HepG2 (cell line): ENCODE measurements around the gene CCDC116. TPM values are rescaled to one million over a fixed set of nuclear protein-coding genes. Genes with fewer than 3 reads are reported as not detected.

Experiments
- ARID5B ChIP-seq: IDR thresholded peaks from 2 replicates; pipeline ENCODE4 v1.4.0; 2020; ENCODE audit warnings: mild to moderate bottlenecking, missing genetic modification reagents
- BATF2 ChIP-seq: sonication (generic); formaldehyde crosslinking; IDR thresholded peaks from 2 replicates; pipeline ENCODE4 v1.8.0; 2022; ENCODE audit warnings: mild to moderate bottlenecking, missing genetic modification reagents, moderate library complexity
- EED ChIP-seq: sonication (generic); formaldehyde crosslinking; IDR thresholded peaks from 2 replicates; pipeline ENCODE4 v1.5.0; 2020; ENCODE audit warnings: mild to moderate bottlenecking, missing genetic modification reagents
- ELK4 ChIP-seq: sonication (generic); formaldehyde crosslinking; IDR thresholded peaks from 2 replicates; pipeline ENCODE4 v1.9.0; 2021; ENCODE audit warnings: missing genetic modification reagents, borderline replicate concordance
- FOSL2 ChIP-seq: sonication (generic); formaldehyde crosslinking; IDR thresholded peaks from 2 replicates; pipeline ENCODE4 v1.4.0; 2020; ENCODE audit warnings: missing genetic modification reagents
- HOXA9 ChIP-seq: sonication (generic); formaldehyde crosslinking; IDR thresholded peaks from 2 replicates; pipeline ENCODE4 v1.8.1; 2022; ENCODE audit warnings: missing genetic modification reagents, mild to moderate bottlenecking, moderate library complexity, borderline replicate concordance
- MAZ ChIP-seq, 2 experiments: sonication (generic) in 1 of 2; formaldehyde crosslinking in 1 of 2; IDR thresholded peaks; 2 replicates each; pipeline versions ENCODE4 v1.5.0 to v1.6.1; 2012 to 2020; ENCODE audit warnings: low read depth in 2 of 2, mild to moderate bottlenecking in 2 of 2, borderline replicate concordance in 1 of 2, improper control_type of control experiment in 1 of 2, low read length in 1 of 2, missing genetic modification reagents in 1 of 2, moderate library complexity in 1 of 2
- MTA3 ChIP-seq: sonication (generic); formaldehyde crosslinking; IDR thresholded peaks from 2 replicates; pipeline ENCODE4 v1.4.0; 2020; ENCODE audit warnings: missing genetic modification reagents
- NFYC ChIP-seq: IDR thresholded peaks from 2 replicates; pipeline ENCODE4 v1.6.1; 2016; ENCODE audit warnings: missing genetic modification reagents, missing compliant biosample characterization
- PAXIP1 ChIP-seq: sonication (generic); formaldehyde crosslinking; conservative IDR thresholded peaks from 2 replicates; pipeline ENCODE4 v1.4.0; 2020; ENCODE audit warnings: mild to moderate bottlenecking, missing genetic modification reagents, moderate library complexity
- SOX6 ChIP-seq, 2 experiments: fragments of 450-650 bp in 1 of 2; sonication (generic) in 1 of 2; formaldehyde crosslinking in 1 of 2; IDR thresholded peaks; 2 replicates each; pipeline versions ENCODE4 v1.4.0 to v1.6.1; 2017 to 2020; ENCODE audit warnings: antibody characterized with exemption in 1 of 2, mild to moderate bottlenecking in 1 of 2, missing genetic modification reagents in 1 of 2
- SP2 ChIP-seq: sonication (generic); formaldehyde crosslinking; IDR thresholded peaks from 2 replicates; pipeline ENCODE4 v1.5.1; 2020; ENCODE audit warnings: mild to moderate bottlenecking, missing genetic modification reagents
- STAG1 ChIP-seq: sonication (generic); formaldehyde crosslinking; IDR thresholded peaks from 2 replicates; pipeline ENCODE4 v1.4.0; 2020; ENCODE audit warnings: missing genetic modification reagents
- TAF1 ChIP-seq: sonication (generic); formaldehyde crosslinking; IDR thresholded peaks from 2 replicates; pipeline ENCODE4 v1.4.0; 2020; ENCODE audit warnings: missing genetic modification reagents
- ZNF350 ChIP-seq: sonication (generic); formaldehyde crosslinking; IDR thresholded peaks from 2 replicates; pipeline ENCODE4 v1.4.0; 2020; ENCODE audit warnings: mild to moderate bottlenecking, low read depth, missing genetic modification reagents, borderline replicate concordance
- ZNF710 ChIP-seq: sonication (generic); formaldehyde crosslinking; IDR thresholded peaks from 2 replicates; pipeline ENCODE4 v1.5.0; 2020; ENCODE audit warnings: mild to moderate bottlenecking, missing genetic modification reagents, borderline replicate concordance
- ZSCAN29 ChIP-seq: sonication (generic); formaldehyde crosslinking; conservative IDR thresholded peaks from 2 replicates; pipeline ENCODE4 v1.4.0; 2020; ENCODE audit warnings: mild to moderate bottlenecking, missing genetic modification reagents
- polyA plus RNA-seq, 8 experiments: library from polyadenylated mRNA; depleted of rRNA in 3 of 8; stranded (reverse) in 7 of 8; unstranded in 1 of 8; fragments of >200 nt; fragmentation: Illumina TruSeq in 4 of 8; extraction: Trizol in 4 of 8; gene quantifications; 2 replicates each; pipeline versions ENCODE4 v1.2.1 to v1.2.3, GENCODE V29; 2011 to 2016; ENCODE audit warnings: low read depth in 4 of 8, missing spikeins in 1 of 8, mixed read lengths in 1 of 8; ENCODE audit not compliant: insufficient read depth in 1 of 8
- total RNA-seq, 5 experiments: library from RNA; depleted of rRNA; stranded (reverse); fragments of >200 nt; fragmentation: Illumina TruSeq; extraction: Trizol; gene quantifications; 2 replicates each; pipeline ENCODE4 v1.2.3, GENCODE V29; 2016; ENCODE audit warnings: low read depth in 1 of 5

CCDC116 gene
- total and polyA plus RNA-seq, 2 of the 13 experiments (the other 11 are each of a cell fraction or from before 2014, with no cell fraction given) = 0.15 to 0.33 TPM

- TF ChIP-seq PAXIP1 (CRISPR knock-in tag) = no peak
- TF ChIP-seq ELK4 (CRISPR knock-in tag) = no peak
- peak; percentile 48; the same call in 1 of the 2 replicates for TF ChIP-seq NFYC (CRISPR knock-in tag)
- TF ChIP-seq SP2 (CRISPR knock-in tag) = no peak
- no peak for TF ChIP-seq ZNF710
- no peak for TF ChIP-seq ZNF350
- no peak for TF ChIP-seq FOSL2
- TF ChIP-seq SOX6 (IDR thresholded peaks at IDR 0.05) = no peak
- TF ChIP-seq SOX6 (CRISPR knock-in tag; IDR thresholded peaks at IDR 0.05) = peak; percentile 63
- TF ChIP-seq EED (CRISPR knock-in tag) = no peak
- peak; percentile 48; the same call in 1 of the 2 replicates for TF ChIP-seq TAF1
- TF ChIP-seq MAZ (IDR thresholded peaks at IDR 0.05; ENCODE audit: borderline replicate concordance, low read depth, low read length) = no peak
- TF ChIP-seq MAZ (CRISPR knock-in tag; IDR thresholded peaks at IDR 0.05; ENCODE audit: low read depth) = no peak
- no peak for TF ChIP-seq ZSCAN29 (CRISPR knock-in tag)
- TF ChIP-seq ARID5B (CRISPR knock-in tag) = no peak
- TF ChIP-seq HOXA9 (CRISPR knock-in tag) = no peak
- no peak for TF ChIP-seq MTA3 (CRISPR knock-in tag)
- TF ChIP-seq STAG1 (CRISPR knock-in tag) = no peak
- no peak for TF ChIP-seq BATF2 (CRISPR knock-in tag)
Measured at GRCh38 chr22:21632237-21632895, at the start of gene CCDC116 (continued).
